IPS-18a (cell line): ENCODE measurements around the gene BCAS3.

Experiments used
- H3K27ac ChIP-seq: one replicate; pipeline ENCODE4 v1.5.1; 2013; ENCODE audit warnings: low read length
- H3K27me3 ChIP-seq: one replicate; pipeline ENCODE4 v1.6.1; 2013; ENCODE audit warnings: mild to moderate bottlenecking, low read length; ENCODE audit not compliant: control insufficient read depth, insufficient read depth
- H3K36me3 ChIP-seq: one replicate; pipeline ENCODE4 v1.6.1; 2013; ENCODE audit warnings: low read depth, low read length; ENCODE audit not compliant: control insufficient read depth
- H3K4me1 ChIP-seq: one replicate; pipeline ENCODE4 v1.6.1; 2013; ENCODE audit warnings: low read depth, low read length; ENCODE audit not compliant: control insufficient read depth
- H3K4me3 ChIP-seq: one replicate; pipeline ENCODE4 v1.5.1; 2013; ENCODE audit warnings: low read length
- H3K9ac ChIP-seq: one replicate; pipeline ENCODE4 v1.6.1; 2013; ENCODE audit warnings: mild to moderate bottlenecking, low read length, moderate library complexity
- H3K9me3 ChIP-seq: one replicate; pipeline ENCODE4 v1.6.1; 2013; ENCODE audit warnings: low read depth, low read length; ENCODE audit not compliant: control insufficient read depth

Gene BCAS3

DNA sequence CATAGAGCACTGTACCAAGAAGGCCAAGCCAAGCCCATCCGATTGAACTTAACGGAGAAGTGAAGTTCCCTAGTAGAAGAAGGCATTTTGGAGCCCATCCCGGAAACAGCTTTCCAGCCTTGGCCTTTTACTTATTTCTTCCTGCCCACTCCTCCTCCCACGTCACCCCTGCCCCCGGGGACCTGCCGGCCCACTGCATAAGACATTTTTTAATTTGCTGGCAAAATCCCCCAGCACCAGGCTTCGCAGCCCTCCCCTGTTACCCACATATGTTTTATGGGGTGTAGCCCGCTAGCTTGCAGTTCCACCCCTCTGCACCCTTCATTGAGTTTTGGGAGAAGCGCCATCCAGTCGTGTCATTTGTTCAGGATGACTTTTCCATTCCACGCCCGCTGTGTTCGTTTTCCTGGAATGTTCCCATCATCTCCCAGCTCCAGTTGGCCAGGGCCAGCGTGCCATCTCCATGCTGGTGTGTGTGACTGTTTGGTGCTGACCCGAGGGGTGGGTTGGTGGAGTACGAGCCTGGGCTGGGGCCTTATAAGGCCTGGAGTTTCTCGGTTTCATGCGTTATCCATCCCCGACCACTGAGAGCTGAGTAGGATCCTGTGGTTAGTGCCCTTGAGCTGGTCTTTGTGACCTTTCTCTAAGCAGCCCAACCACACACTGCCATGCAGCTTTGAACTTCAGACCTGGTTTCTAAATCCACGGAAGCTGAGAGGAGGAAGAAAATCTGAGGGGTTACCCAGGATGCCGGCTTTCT lies 702.0 kb downstream of the BCAS3 start:
- Histone ChIP-seq H3K27me3 (no peaks in the 10 kb centered on the region), H3K9ac (no peak overlapping the region), H3K36me3 (no peaks in the 10 kb centered on the region), H3K4me3 (no peak overlapping the region), H3K4me1 (no peaks in the 10 kb centered on the region), H3K9me3 (no peaks in the 10 kb centered on the region), H3K27ac (no peak overlapping the region)

DNA sequence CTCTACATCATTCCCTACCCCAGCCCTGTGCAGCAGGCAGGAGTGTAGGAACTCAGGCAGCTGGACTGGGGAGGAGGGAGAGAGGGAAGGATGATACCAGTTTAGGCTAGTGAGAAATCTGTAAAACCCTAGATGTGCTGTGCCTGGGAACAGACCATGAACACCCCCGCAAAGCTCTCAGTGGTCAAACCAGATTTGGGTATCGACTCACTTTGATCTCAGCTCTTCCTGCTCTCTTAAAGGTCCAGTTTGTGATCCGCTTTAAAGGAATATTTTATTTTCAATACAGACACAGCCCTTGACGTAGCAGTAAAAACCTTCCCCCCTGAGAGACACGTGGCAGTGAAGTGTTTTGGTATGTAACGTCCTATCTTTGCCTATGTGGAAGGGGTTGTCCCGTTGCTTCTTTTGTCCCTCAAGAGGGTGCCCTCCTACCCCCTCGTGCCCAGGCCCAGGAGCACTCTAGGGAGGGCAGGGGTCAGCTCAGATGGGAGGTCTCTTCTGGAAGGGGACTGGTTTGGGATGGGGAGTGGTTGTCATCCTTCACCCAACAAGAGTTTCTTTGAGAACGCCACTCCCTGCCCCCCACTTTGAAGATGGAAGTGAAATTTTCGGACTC lies 702.7 kb downstream of the BCAS3 start:
- Histone ChIP-seq H3K27me3 (no peaks in the 10 kb centered on the region), H3K27ac (no peak overlapping the region), H3K9ac (no peak overlapping the region), H3K36me3 (no peaks in the 10 kb centered on the region), H3K4me1 (no peaks in the 10 kb centered on the region), H3K4me3 (no peak overlapping the region), H3K9me3 (no peaks in the 10 kb centered on the region)

DNA sequence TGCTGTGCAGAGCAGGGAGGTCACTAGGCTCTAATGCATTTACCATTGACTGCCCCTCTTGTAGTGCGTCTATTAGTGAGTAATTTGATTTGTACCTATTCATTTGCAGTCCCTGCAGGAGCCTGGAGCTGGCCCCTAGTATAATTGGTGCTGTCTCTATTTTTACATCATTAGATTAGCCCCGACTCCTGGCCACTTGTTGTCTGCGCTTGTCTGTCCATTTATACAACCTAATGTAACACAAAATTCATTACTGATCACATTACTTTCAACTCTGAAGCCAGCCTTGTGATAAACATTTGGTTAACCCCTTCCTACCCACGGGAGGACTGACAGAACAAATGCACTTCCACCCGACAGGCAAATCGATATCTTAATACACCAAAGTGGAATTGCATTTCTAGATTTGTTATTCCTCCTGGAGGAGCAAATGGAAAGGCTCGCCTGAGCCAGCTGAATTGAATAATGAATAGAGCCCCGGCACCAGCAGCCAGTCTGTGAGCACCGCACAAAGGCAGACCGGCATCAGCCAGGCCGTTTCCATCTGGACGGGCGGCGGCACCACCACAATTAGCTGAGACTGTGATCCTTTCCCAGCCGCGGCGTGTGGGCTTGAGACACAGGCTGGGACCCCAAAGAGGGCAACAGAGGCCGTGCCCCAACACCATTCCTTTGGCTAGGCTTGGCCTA lies 703.3 kb downstream of the BCAS3 start:
- Histone ChIP-seq H3K4me3 (no peak overlapping the region), H3K9me3 (no peaks in the 10 kb centered on the region), H3K27ac (no peak overlapping the region), H3K36me3 (no peaks in the 10 kb centered on the region), H3K4me1 (no peaks in the 10 kb centered on the region), H3K27me3 (no peaks in the 10 kb centered on the region), H3K9ac (no peak overlapping the region)

DNA sequence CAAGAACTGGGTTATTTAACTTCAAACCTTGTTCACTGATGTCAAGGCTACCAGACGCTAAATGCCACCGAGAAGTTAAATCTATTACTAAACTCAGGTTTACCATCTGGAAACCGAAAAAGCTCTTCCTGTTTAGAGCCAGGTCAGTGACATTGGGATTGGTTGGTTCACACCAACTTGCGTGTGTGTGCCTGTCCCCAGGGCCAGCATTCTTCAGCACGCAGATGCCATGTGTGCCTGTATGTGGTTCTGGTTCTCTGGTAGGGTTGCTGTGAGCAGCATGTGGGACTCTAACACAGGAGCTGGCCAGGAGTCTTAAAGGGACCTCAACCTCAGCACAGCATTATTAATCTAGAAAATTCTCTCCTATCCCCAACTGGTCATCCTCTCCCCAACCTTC lies 703.9 kb downstream of the BCAS3 start:
- H3K9me3 ChIP-seq, result no peaks in the 10 kb centered on the region
- H3K4me1 ChIP-seq, result no peaks in the 10 kb centered on the region
- no peak overlapping the region for H3K27ac ChIP-seq
- H3K36me3 ChIP-seq, result no peaks in the 10 kb centered on the region
- no peak overlapping the region for H3K9ac ChIP-seq
- no peaks in the 10 kb centered on the region for H3K27me3 ChIP-seq
- no peak overlapping the region for H3K4me3 ChIP-seq

DNA sequence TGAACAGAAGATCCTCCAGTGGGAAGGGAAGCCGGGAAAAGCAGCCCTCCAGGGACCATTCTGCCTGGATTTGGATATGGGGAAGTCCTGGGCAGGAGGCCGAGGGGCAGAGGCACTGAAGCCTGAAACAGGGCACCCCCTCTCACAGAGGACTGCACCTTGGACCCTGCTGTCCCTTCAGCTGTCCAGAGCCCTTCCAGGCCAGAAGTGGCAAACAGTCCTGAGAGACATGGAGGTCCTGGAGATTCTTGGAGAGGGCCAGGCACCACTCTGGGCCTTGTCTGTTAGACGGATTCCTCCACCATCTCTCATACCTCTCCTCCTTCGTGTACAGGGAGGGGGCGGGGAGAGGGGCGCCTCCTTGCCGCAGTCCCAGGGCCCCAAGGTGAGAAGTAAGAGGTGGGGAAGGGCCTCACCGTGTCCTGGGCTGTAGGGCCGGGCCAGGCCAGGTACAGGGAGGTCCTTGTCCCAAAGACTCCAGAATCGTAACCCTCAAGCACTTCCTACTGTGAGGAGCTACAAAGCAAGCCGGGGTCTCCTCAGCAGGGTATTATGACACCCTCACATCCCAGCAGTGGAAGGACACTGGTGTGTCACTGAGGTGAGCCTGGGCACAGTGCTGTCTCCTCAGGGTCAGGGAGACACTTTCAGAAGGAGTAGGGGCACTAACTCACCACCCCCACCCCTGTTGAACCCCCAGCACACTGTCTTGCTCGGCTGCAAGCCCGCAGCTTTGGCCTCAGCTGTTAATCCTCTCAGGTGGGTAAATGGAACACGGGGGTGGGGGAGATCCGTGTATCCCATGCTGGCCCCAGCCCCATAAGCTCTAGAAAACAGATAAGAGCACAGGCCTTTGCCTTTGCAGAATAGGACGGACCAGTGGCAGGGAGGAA lies 705.4 kb downstream of the BCAS3 start:
- Histone ChIP-seq H3K4me3 (no peak overlapping the region), H3K9ac (no peak overlapping the region), H3K9me3 (no peaks in the 10 kb centered on the region), H3K36me3 (no peaks in the 10 kb centered on the region), H3K4me1 (no peaks in the 10 kb centered on the region), H3K27me3 (no peaks in the 10 kb centered on the region), H3K27ac (no peak overlapping the region)

DNA sequence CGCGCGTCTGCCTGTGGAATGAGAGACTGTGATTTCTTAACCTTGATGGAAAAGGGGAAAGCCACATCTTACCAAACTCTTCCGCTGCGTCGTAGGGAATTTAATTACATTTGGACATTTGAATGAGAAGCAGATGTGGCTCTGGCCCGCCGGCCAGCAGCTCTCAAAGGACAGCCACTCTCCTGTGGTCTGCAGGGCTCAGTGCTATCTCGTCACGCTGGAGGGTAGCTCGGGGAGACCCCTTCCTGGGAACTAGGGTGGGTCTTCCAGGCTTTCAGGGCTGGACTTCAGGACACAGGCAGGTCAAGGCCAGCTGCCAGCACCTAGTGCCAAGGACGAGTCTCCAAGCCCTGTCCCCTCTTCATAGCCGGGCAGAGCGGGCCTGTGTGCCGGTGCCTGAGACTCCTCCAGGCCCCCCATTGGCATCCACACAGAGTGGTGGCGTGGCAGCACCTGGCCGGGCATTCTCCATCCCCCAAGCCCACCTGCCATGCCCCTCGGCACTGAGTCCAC lies 706.1 kb downstream of the BCAS3 start:
- H3K4me3 ChIP-seq, result no peak overlapping the region
- H3K9me3 ChIP-seq, result no peaks in the 10 kb centered on the region
- no peaks in the 10 kb centered on the region for H3K36me3 ChIP-seq
- H3K9ac ChIP-seq, result no peak overlapping the region
- no peaks in the 10 kb centered on the region for H3K27me3 ChIP-seq
- H3K27ac ChIP-seq, result no peak overlapping the region
- H3K4me1 ChIP-seq, result no peaks in the 10 kb centered on the region

DNA sequence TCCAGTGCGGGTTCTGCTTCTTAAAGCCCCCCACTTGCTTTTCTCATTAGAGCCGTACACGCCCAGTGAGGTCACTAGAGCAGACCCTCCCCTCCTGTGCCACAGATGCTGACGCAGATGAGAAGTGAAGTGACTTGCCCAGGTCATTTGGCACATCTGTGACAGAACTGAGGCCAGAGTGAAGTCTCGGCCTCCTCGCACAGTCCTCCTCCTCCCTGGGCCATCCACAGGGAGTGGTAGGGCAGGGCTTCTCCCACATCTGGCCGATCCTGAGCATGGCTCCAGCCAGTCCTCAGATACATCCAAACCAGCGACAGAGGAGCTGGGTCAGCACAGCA lies 706.7 kb downstream of the BCAS3 start:
- Histone ChIP-seq H3K27me3 (no peaks in the 10 kb centered on the region), H3K9me3 (no peaks in the 10 kb centered on the region), H3K36me3 (no peaks in the 10 kb centered on the region), H3K9ac (no peak overlapping the region), H3K4me1 (no peaks in the 10 kb centered on the region), H3K27ac (no peak overlapping the region), H3K4me3 (no peak overlapping the region)

DNA sequence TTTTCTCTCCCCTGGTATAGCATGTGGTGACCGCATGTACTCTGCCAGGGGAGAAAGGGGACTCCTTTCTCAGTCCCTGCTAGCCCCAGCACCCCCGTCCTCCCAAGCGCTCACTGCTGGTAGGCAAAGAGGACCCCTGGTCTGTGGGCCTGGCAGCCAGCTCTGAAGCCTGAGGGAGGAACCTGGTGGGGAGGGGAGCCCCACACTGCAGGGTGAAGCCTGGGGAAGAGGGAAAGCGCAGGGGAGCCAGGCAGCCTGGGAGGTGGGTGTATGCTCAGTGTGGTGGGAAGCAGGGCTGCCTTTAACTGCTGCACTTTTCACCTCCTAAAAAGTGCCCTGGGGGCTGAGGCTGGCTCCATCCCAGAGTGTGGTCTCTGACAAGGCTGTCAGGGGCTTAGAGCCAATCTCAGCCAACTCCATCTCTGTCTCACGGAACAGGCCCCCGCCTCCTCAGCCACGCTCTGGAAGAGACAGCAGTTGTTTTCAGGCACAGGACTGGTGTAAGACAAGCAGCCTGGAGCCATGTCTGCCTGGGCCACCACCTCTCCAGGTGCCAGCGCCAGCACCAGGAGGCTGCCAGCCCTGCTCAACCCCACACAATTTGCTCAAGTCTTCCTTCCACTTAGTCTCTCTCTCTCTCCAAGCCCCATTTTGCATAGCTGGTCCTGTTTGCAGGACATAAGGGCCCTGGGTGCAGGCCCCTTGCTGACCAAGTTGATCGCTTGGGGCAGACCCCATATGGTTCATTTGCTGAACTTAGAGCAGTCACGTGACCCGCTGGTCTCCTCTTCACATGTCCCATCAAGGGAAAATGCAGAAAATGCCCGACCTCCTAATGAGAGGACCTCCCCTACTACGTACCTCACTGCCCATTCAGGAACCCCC lies 707.3 kb downstream of the BCAS3 start:
- Histone ChIP-seq H3K9me3 (no peaks in the 10 kb centered on the region), H3K9ac (no peak overlapping the region), H3K27me3 (no peaks in the 10 kb centered on the region), H3K36me3 (no peaks in the 10 kb centered on the region), H3K27ac (no peak overlapping the region), H3K4me1 (no peaks in the 10 kb centered on the region), H3K4me3 (no peak overlapping the region)

DNA sequence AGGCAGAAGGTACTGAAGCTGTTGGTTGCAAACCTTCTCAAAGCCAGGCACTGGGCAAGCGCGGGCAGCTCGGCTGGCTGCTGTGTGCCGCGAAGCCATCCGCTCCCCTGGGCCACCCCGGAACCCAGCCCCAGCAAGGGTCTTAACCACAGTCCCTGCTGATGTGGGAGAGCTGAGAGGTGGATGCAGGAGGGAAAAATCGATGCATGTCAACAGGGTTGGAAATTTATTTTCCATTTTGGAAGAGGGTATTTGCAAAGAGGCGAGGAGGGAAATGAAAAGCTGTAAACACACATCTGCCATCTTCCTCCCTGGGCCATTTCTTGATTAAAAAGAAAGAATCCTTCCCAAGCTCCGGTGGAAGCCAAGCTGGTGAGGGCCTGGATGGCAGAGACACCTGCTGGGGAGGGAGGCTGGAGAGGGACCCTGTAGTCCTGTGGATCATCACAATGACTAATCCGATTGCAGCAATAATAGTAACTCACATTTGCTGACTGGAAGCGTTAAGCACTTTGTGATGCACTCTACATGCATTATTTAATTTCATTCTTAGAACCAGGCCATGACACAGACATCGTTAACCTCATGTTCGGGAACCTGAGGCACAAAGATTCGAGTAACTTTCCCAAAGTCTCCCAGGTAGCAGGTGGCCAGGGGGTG lies 708.1 kb downstream of the BCAS3 start:
- H3K9me3 ChIP-seq, result no peaks in the 10 kb centered on the region
- no peak overlapping the region for H3K27ac ChIP-seq
- H3K4me3 ChIP-seq, result no peak overlapping the region
- no peak overlapping the region for H3K9ac ChIP-seq
- no peaks in the 10 kb centered on the region for H3K27me3 ChIP-seq
- no peaks in the 10 kb centered on the region for H3K36me3 ChIP-seq
- no peaks in the 10 kb centered on the region for H3K4me1 ChIP-seq

DNA sequence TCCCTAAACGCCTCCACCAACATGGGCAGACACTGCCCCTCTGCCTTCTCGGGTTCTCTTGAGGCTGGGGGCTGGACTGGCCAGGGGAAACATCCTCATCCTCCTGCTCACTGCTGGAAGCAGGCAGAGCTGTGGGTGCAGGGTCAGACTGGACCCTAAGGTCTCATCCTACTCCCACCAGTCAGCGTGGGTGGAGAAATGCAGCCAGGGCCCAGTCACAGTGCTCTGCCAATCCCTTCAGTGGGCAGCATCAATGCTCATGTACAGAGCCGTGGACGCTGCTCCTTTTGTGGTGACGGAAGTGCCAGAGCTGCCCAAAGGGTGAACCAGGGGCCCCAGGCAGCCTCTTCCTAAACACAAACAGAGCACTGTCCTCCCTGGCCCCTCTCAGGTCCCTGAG lies 708.6 kb downstream of the BCAS3 start:
- Histone ChIP-seq H3K4me1 (no peaks in the 10 kb centered on the region), H3K36me3 (no peaks in the 10 kb centered on the region), H3K4me3 (no peak overlapping the region), H3K27me3 (no peaks in the 10 kb centered on the region), H3K9ac (no peak overlapping the region), H3K9me3 (no peaks in the 10 kb centered on the region), H3K27ac (no peak overlapping the region)
